22Rv1 (cell line): Measurements from ENCODE around the gene ADAMTS15.

Experiments
- ZFX ChIP-seq: fragments of 450-650 bp; IDR thresholded peaks from 2 replicates; pipeline ENCODE4 v1.6.1; 2017; ENCODE audit warnings: antibody characterized with exemption, borderline replicate concordance
- TF ChIP-seq, protein P1 (sequence below): fragments of 450-650 bp; IDR thresholded peaks from 2 replicates; pipeline ENCODE4 v1.5.1; 2017; ENCODE audit warnings: mild to moderate bottlenecking

DNA sequence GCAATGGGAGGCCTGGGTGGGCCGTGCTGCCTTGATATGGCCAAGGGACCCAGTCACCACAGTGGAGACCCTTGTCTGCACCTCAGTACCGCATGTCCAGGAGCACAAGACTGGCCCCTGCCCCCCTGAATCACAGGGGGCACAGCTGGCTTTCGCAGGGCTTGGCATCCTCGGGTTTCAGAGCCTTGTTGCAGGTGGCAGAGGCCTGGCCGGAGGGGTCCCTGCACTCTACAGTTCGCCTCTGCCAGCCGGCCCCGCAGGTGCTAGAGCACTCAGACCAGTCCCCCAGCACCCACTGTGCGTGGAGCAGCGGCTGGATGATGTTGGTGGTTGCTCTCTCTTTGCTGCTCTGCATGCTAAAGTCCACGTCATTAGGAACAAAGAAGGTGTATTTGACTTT lies 43.0 kb upstream of the ADAMTS15 start:
- TF ChIP-seq, protein P1, sequence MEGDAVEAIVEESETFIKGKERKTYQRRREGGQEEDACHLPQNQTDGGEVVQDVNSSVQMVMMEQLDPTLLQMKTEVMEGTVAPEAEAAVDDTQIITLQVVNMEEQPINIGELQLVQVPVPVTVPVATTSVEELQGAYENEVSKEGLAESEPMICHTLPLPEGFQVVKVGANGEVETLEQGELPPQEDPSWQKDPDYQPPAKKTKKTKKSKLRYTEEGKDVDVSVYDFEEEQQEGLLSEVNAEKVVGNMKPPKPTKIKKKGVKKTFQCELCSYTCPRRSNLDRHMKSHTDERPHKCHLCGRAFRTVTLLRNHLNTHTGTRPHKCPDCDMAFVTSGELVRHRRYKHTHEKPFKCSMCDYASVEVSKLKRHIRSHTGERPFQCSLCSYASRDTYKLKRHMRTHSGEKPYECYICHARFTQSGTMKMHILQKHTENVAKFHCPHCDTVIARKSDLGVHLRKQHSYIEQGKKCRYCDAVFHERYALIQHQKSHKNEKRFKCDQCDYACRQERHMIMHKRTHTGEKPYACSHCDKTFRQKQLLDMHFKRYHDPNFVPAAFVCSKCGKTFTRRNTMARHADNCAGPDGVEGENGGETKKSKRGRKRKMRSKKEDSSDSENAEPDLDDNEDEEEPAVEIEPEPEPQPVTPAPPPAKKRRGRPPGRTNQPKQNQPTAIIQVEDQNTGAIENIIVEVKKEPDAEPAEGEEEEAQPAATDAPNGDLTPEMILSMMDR = no peak
- TF ChIP-seq ZFX = no peak
